K562 (cell line): ENCODE data around the gene PRR15L. TPM values are rescaled to one million over a fixed set of nuclear protein-coding genes. Genes with fewer than 3 reads are reported as not detected.

Experiments used
- ATAC-seq: fragments of 200-7000 bp; cut with Tn5 transposase; 3 replicates; pipeline ENCODE4 v1.9.1; 2020; ENCODE audit warnings: moderate library complexity
- BruUV-seq: library from RNA; stranded (reverse); fragments of 400-500 nt; replicated peaks from 2 replicates; lab custom pipeline; 2021; lab: Mats Ljungman, UMichigan
- CTCF ChIA-PET: fragments of 300-600 bp; formaldehyde crosslinking; extraction: SDS; loops from one replicate; lab custom pipeline; 2021; ENCODE audit warnings: low intra/inter-chr PET ratio; lab: Yijun Ruan, JAX
- POLR2A ChIA-PET: fragments of 300-600, 350-650 bp; sonication (Branson Sonifier 250); formaldehyde crosslinking; extraction: SDS; loops from one replicate; lab custom pipeline; 2021; ENCODE audit warnings: antibody characterized with exemption, inconsistent platforms; lab: Yijun Ruan, JAX
- DNase-seq, 4 experiments: peaks; one replicate each; pipeline versions ENCODE4 v3.0.0 to v3.0.0-alpha.2; 2011 to 2018; ENCODE audit warnings: low spot score in 3 of 4, mixed read lengths in 3 of 4; ENCODE audit errors: extremely low read depth in 1 of 4
- FAIRE-seq: peaks from 2 replicates; lab custom pipeline; 2011; peaks lifted over from hg19 to GRCh38; lab: Jason Lieb, UNC
- H2AFZ ChIP-seq: 2 replicates; pipeline ENCODE4 v1.6.0; 2011; ENCODE audit warnings: low read depth, low read length, control low read depth, inconsistent platforms
- H3K27ac ChIP-seq: fragments of 200-600 bp; 3 replicates; pipeline ENCODE4 v1.8.0; 2011; ENCODE audit warnings: low read depth, mild to moderate bottlenecking, control low read depth, inconsistent platforms, low read length, moderate library complexity, mixed read lengths; ENCODE audit errors: extremely low read depth
- H3K27me3 ChIP-seq, 2 experiments: fragments of 300-600 bp in 1 of 2; 2 replicates in 1 of 2; 3 replicates in 1 of 2; pipeline versions ENCODE4 v1.6.0 to v1.8.0; 2011; ENCODE audit warnings: inconsistent platforms in 2 of 2, low read length in 2 of 2, mild to moderate bottlenecking in 1 of 2, mixed read lengths in 1 of 2, moderate library complexity in 1 of 2; ENCODE audit not compliant: control insufficient read depth in 2 of 2, insufficient read depth in 2 of 2
- H3K36me3 ChIP-seq: fragments of 300-600 bp; 3 replicates; pipeline ENCODE4 v1.8.0; 2011; ENCODE audit warnings: mild to moderate bottlenecking, low read length, inconsistent platforms; ENCODE audit not compliant: control insufficient read depth, insufficient read depth
- H3K4me1 ChIP-seq, 2 experiments: fragments of 200-600 bp in 1 of 2; replicated peaks in 1 of 2; 2 replicates in 1 of 2; 3 replicates in 1 of 2; pipeline versions ENCODE4 v1.5.1 to v1.8.0; 2011; ENCODE audit warnings: inconsistent platforms in 2 of 2, low read length in 2 of 2, mild to moderate bottlenecking in 1 of 2, mixed read lengths in 1 of 2, moderate library complexity in 1 of 2; ENCODE audit not compliant: control insufficient read depth in 2 of 2, insufficient read depth in 2 of 2
- H3K4me2 ChIP-seq: 2 replicates; pipeline ENCODE4 v1.6.1; 2011; ENCODE audit warnings: low read length, control low read depth, inconsistent platforms, mixed read lengths; ENCODE audit not compliant: insufficient read depth
- H3K4me3 ChIP-seq: fragments of 200-600 bp; sonication (generic), shearing (Covaris generic); 2 replicates; pipeline ENCODE4 v1.5.1; 2016; ENCODE audit warnings: control low read depth, inconsistent platforms
- H3K79me2 ChIP-seq: fragments of 200-600 bp; 3 replicates; pipeline ENCODE4 v1.8.0; 2011; ENCODE audit warnings: low read length, inconsistent platforms; ENCODE audit not compliant: control insufficient read depth, insufficient read depth
- H3K9ac ChIP-seq, 2 experiments: 2 replicates each; pipeline versions ENCODE4 v1.6.0 to v1.6.1; 2011; ENCODE audit warnings: low read depth in 2 of 2, low read length in 2 of 2, control low read depth in 1 of 2, inconsistent platforms in 1 of 2, mild to moderate bottlenecking in 1 of 2, mixed read lengths in 1 of 2; ENCODE audit not compliant: insufficient read depth in 1 of 2
- H3K9me1 ChIP-seq: one replicate; pipeline ENCODE4 v1.6.0; 2011; ENCODE audit warnings: inconsistent platforms, mild to moderate bottlenecking, low read length, moderate library complexity; ENCODE audit not compliant: control insufficient read depth, insufficient read depth
- H3K9me3 ChIP-seq: replicated peaks from 2 replicates; pipeline ENCODE4 v1.5.1; 2011; ENCODE audit warnings: low read depth, low read length, inconsistent platforms; ENCODE audit not compliant: control insufficient read depth, insufficient read depth
- H4K20me1 ChIP-seq: replicated peaks from 2 replicates; pipeline ENCODE4 v1.6.1; 2011; ENCODE audit warnings: low read length, inconsistent platforms, mixed read lengths; ENCODE audit not compliant: control insufficient read depth, insufficient read depth
- ARNT ChIP-seq, 2 experiments: fragments of 450-650 bp; IDR thresholded peaks; 2 replicates each; pipeline ENCODE4 v1.6.1; 2016; ENCODE audit warnings: mild to moderate bottlenecking in 1 of 2
- CBFA2T2 ChIP-seq: fragments of 450-650 bp; conservative IDR thresholded peaks from 2 replicates; pipeline ENCODE4 v1.6.1; 2017; ENCODE audit warnings: mild to moderate bottlenecking
- CHCHD3 ChIP-seq: fragments of 250-450 bp; sonication (Bioruptor Pico); IDR thresholded peaks from 2 replicates; pipeline ENCODE4 v2.1.2; 2022; ENCODE audit warnings: mild to moderate bottlenecking
- COPS2 ChIP-seq: fragments of 450-650 bp; conservative IDR thresholded peaks from 2 replicates; pipeline ENCODE4 v1.6.1; 2016; ENCODE audit warnings: mild to moderate bottlenecking, moderate library complexity
- E2F1 ChIP-seq: sonication (generic); formaldehyde crosslinking; IDR thresholded peaks from 2 replicates; pipeline ENCODE4 v1.8.1; 2023; ENCODE audit warnings: mild to moderate bottlenecking, missing genetic modification reagents, moderate library complexity
- ELK1 ChIP-seq: sonication (generic); formaldehyde crosslinking; IDR thresholded peaks from 2 replicates; pipeline ENCODE4 v1.8.1; 2022; ENCODE audit warnings: missing genetic modification reagents
- GABPA ChIP-seq: fragments of 200-800 bp; sonication (Bioruptor generic); conservative IDR thresholded peaks from 2 replicates; pipeline ENCODE4 v1.6.1; 2016; ENCODE audit warnings: low read depth, missing genetic modification characterization, missing compliant biosample characterization
- HMGXB4 ChIP-seq: sonication (generic); formaldehyde crosslinking; IDR thresholded peaks from 2 replicates; pipeline ENCODE4 v1.8.1; 2023; ENCODE audit warnings: mild to moderate bottlenecking, missing genetic modification reagents
- PREB ChIP-seq: sonication (generic); formaldehyde crosslinking; IDR thresholded peaks from 2 replicates; pipeline ENCODE4 v1.8.1; 2023; ENCODE audit warnings: mild to moderate bottlenecking, missing genetic modification reagents
- SMAD1 ChIP-seq: fragments of 150-350 bp; IDR thresholded peaks from 2 replicates; pipeline ENCODE4 v1.6.1; 2014; ENCODE audit warnings: low read length, low read depth; ENCODE audit not compliant: partially characterized antibody
- SMARCE1 ChIP-seq: fragments of 450-650 bp; IDR thresholded peaks from 2 replicates; pipeline ENCODE4 v1.7.1; 2016; ENCODE audit warnings: mild to moderate bottlenecking
- STAT5A ChIP-seq: IDR thresholded peaks from 2 replicates; pipeline ENCODE4 v1.6.1; 2012; ENCODE audit warnings: low read length, inconsistent platforms, borderline replicate concordance
- ZFP91 ChIP-seq: sonication (generic); formaldehyde crosslinking; IDR thresholded peaks from 2 replicates; pipeline ENCODE4 v1.8.0; 2022; ENCODE audit warnings: mild to moderate bottlenecking, missing genetic modification reagents
- ZNF217 ChIP-seq: sonication (generic); formaldehyde crosslinking; IDR thresholded peaks from 2 replicates; pipeline ENCODE4 v1.8.0; 2022; ENCODE audit warnings: mild to moderate bottlenecking, missing genetic modification reagents
- ZNF253 ChIP-seq: fragments of 250-450 bp; sonication (Bioruptor Pico); conservative IDR thresholded peaks from 2 replicates; pipeline ENCODE4 v1.6.1; 2021; ENCODE audit warnings: mild to moderate bottlenecking
- ZNF311 ChIP-seq: fragments of 250-450 bp; sonication (Bioruptor Pico); IDR thresholded peaks from 2 replicates; pipeline ENCODE4 v1.4.0; 2020; ENCODE audit warnings: mild to moderate bottlenecking, moderate library complexity
- ZNF586 ChIP-seq: fragments of 450-650 bp; formaldehyde crosslinking; conservative IDR thresholded peaks from 2 replicates; pipeline ENCODE4 v1.4.0; 2020; ENCODE audit warnings: mild to moderate bottlenecking, moderate library complexity
- WGBS: fragments of 100-300 bp; shearing (Covaris generic); methylation state at CpG from one replicate; pipeline ENCODE4 v1.1.6; 2016; ENCODE audit warnings: low coverage, mixed read lengths; ENCODE audit not compliant: insufficient coverage; ENCODE audit errors: missing lambda C conversion rate; 5-methylcytosine and 5-hydroxymethylcytosine counted together
- in situ Hi-C: fragments of 300-500 bp; cut with MboI; formaldehyde crosslinking; loops from 4 replicates; pipeline ENCODE4 v1.15.0; 2018; ENCODE audit warnings: inconsistent platforms, mixed read lengths
- intact Hi-C: fragments of 100-400 bp; cut with micrococcal nuclease; formaldehyde crosslinking; loops from 2 replicates; pipeline ENCODE4 v1.14.2; 2022
- polyA plus RNA-seq, 8 experiments: library from polyadenylated mRNA; depleted of rRNA in 4 of 8; stranded (reverse) in 5 of 8; unstranded in 3 of 8; fragments of >200 nt; fragmentation: Nextera tagmentation in 2 of 8; fragmentation: Illumina TruSeq in 1 of 8; extraction: Ambion mirVana in 2 of 8; extraction: Trizol in 1 of 8; gene quantifications; 2 replicates each; pipeline versions ENCODE4 v1.2.1 to v1.2.3, GENCODE V29; 2011 to 2014; ENCODE audit warnings: inconsistent platforms in 1 of 8, missing spikeins in 1 of 8
- total RNA-seq, 7 experiments: library from RNA; depleted of rRNA in 6 of 7; stranded (reverse); fragments of >200 nt in 6 of 7; fragmentation: Illumina TruSeq in 2 of 7; extraction: Trizol in 2 of 7; gene quantifications; 2 replicates each; pipeline versions ENCODE4 v1.2.1 to v1.2.3, GENCODE V29; 2011 to 2021; ENCODE audit warnings: low replicate concordance in 1 of 7

PRR15L gene
- total and polyA plus RNA-seq, 9 of the 15 experiments (the other 6 are each of a cell fraction or from before 2014, with no cell fraction given): 0.03 TPM; not detected in 8

GRCh38 chr17:48004983-48005382 lies 47.3 kb upstream of the PRR15L start:
- BruUV-seq: no TSS peak
- Histone ChIP-seq H3K9me1 (no peaks in the 10 kb centered on the region), H2AFZ (peak overlapping the region; percentile 79), H3K27me3 (no peaks in the 10 kb centered on the region), H3K9ac (0 out of 4 replicates have a peak overlapping the region, but pooled peaks of 1 of the 2 experiments have one; percentile 3), H3K4me2 (no peak overlapping the region), H3K79me2 (no peaks in the 10 kb centered on the region), H3K36me3 (no peaks in the 10 kb centered on the region), H3K27ac (no peak overlapping the region), H3K4me3 (no peak overlapping the region), H3K4me1 (peaks cover 15 to 20% of the 10 kb centered on the region in 2 experiments), H3K9me3 (no peaks in the 10 kb centered on the region; the same call in 1 of the 2 replicates), H4K20me1 (no peaks in the 10 kb centered on the region)
- ATAC-seq (no peak), FAIRE-seq (no peak), DNase-seq (no peak)
- intact Hi-C loops (no loop called here), in situ Hi-C loops (no loop called here)
- WGBS: 5% methylated on average over 2 of the region's 3 CpGs
- ChIA-PET CTCF (no interaction called here), POLR2A (no interaction called here)
- TF ChIP-seq CHCHD3 (CRISPR knock-in tag) (no peak), ELK1 (CRISPR knock-in tag) (no peak), PREB (CRISPR knock-in tag) (no peak), ZNF253 (CRISPR knock-in tag) (no peak), CBFA2T2 (no peak), E2F1 (no peak), ARNT (IDR thresholded peaks at IDR 0.05) (no peak), ZNF311 (CRISPR knock-in tag) (no peak), STAT5A (no peak), ZNF586 (CRISPR knock-in tag) (no peak), GABPA (tag) (no peak), SMAD1 (no peak), HMGXB4 (CRISPR knock-in tag) (no peak), COPS2 (no peak), SMARCE1 (no peak), ZFP91 (no peak), ZNF217 (no peak)
